Activated CD8-positive, alpha-beta T cell treated with anti-CD3 and anti-CD28 coated beads for 36 hours (primary cell): ENCODE data around the gene FAM43B. TPM values are rescaled to one million over a fixed set of nuclear protein-coding genes. Genes with fewer than 3 reads are reported as not detected.

ENCODE experiments used
- ATAC-seq: fragments of 200-7000 bp; cut with Tn5 transposase; one replicate; pipeline ENCODE4 v1.10.0; 2021; ENCODE audit warnings: mild to moderate bottlenecking, moderate library complexity
- CTCF ChIA-PET: fragments of 350-600 bp; sonication (Branson Sonifier 250); formaldehyde crosslinking; loops from one replicate; lab custom pipeline; 2021; ENCODE audit warnings: antibody characterized with exemption; lab: Charles Lee
- POLR2A ChIA-PET: fragments of 350-600 bp; sonication (Branson Sonifier 250); formaldehyde crosslinking; loops from one replicate; lab custom pipeline; 2021; ENCODE audit warnings: antibody characterized with exemption; lab: Charles Lee
- DNase-seq: peaks from one replicate; pipeline ENCODE4 v3.0.0-alpha.2; 2020
- H3K27ac Mint-ChIP-seq: one replicate; pipeline ENCODE4 v1.8.0; 2021; ENCODE audit warnings: mild to moderate bottlenecking, mixed read lengths
- H3K27me3 Mint-ChIP-seq: one replicate; pipeline ENCODE4 v1.8.0; 2021; ENCODE audit warnings: mixed read lengths
- H3K36me3 Mint-ChIP-seq: one replicate; pipeline ENCODE4 v1.8.0; 2021; ENCODE audit warnings: low read depth, mixed read lengths
- H3K4me1 Mint-ChIP-seq: one replicate; pipeline ENCODE4 v1.8.0; 2021; ENCODE audit warnings: low read depth, mixed read lengths
- H3K4me3 Mint-ChIP-seq: one replicate; pipeline ENCODE4 v1.8.0; 2021; ENCODE audit warnings: mild to moderate bottlenecking, moderate library complexity, mixed read lengths
- H3K9me3 Mint-ChIP-seq: one replicate; pipeline ENCODE4 v1.8.0; 2021; ENCODE audit warnings: mixed read lengths
- intact Hi-C: fragments of 100-400 bp; cut with micrococcal nuclease; formaldehyde crosslinking; loops from one replicate; pipeline ENCODE4 v1.10.0; 2022
- total RNA-seq, 2 experiments: library from RNA; stranded (reverse); gene quantifications; one replicate each; pipeline ENCODE4 v1.2.3, GENCODE V29; 2021
- TF ChIP-seq, protein P1 (sequence below): fragments of 200-600 bp; IDR thresholded peaks from one replicate; pipeline ENCODE4 v1.8.0; 2022; ENCODE audit warnings: antibody characterized with exemption, mild to moderate bottlenecking

FAM43B gene
- not detected for total RNA-seq

DNA sequence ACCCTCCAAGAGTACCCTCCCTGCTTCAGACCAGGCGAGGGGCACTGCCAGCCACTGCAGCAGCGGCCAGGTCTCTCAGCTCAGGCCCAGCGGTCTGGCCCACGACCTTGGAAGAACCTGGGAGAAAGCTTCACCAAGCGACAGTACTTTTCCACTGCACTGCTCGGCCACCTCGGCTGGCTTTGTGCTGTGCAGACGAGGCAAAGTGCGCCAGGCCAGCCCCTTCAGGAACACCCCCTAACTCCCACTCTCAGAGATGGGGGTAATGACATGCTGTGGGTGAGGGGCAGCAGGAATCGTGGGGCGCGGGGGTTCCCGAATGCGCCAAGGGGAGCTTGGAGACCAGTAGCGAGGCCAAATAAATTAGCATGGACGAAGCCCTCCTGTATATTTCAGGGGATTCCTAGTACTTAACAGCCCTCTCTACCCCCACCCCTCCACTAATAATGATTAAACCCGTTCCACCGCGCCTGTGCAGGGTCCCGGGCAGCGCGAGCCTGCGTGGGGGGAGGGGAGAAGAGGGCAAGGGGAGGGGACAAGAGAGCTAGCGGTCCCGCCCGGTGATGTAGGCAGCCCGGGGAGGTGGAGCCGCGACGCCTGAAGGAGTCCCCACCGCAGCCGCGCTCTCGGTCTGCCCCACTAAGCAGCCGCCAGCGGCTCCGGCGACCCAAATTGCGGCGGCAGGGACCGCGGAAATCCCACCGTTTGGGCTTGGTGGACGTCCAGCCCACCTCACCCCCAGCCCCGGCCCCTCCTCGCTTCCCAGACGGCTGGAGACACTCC, at the start of gene FAM43B:
FAM43B (plus strand) TSS at position 629 of the 783 bp plus-strand sequence. CDS start 401 bp downstream, outside the sequence.
- CTCF ChIA-PET, result interaction anchor here (2.2 kb wide), 1 partner anchor 81 kb away, joined by 9 read pairs; the partner anchor contains the start of gene PINK1
- H3K27me3 Mint-ChIP-seq, result peaks cover 32% of the 10 kb centered on the region
- intact Hi-C loops, result no loop called here

GRCh38 chr1:20505488-20505887, 46.9 kb upstream of the FAM43B start:
- Mint-ChIP-seq H3K27ac (no peak overlapping the region), H3K27me3 (no peaks in the 10 kb centered on the region), H3K36me3 (peaks cover 9% of the 10 kb centered on the region), H3K4me3 (no peak overlapping the region), H3K4me1 (peaks cover 24% of the 10 kb centered on the region), H3K9me3 (no peaks in the 10 kb centered on the region)
- TF ChIP-seq, protein P1, sequence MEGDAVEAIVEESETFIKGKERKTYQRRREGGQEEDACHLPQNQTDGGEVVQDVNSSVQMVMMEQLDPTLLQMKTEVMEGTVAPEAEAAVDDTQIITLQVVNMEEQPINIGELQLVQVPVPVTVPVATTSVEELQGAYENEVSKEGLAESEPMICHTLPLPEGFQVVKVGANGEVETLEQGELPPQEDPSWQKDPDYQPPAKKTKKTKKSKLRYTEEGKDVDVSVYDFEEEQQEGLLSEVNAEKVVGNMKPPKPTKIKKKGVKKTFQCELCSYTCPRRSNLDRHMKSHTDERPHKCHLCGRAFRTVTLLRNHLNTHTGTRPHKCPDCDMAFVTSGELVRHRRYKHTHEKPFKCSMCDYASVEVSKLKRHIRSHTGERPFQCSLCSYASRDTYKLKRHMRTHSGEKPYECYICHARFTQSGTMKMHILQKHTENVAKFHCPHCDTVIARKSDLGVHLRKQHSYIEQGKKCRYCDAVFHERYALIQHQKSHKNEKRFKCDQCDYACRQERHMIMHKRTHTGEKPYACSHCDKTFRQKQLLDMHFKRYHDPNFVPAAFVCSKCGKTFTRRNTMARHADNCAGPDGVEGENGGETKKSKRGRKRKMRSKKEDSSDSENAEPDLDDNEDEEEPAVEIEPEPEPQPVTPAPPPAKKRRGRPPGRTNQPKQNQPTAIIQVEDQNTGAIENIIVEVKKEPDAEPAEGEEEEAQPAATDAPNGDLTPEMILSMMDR, result no peak
- DNase-seq (no peak), ATAC-seq (no peak)
- CTCF ChIA-PET, result interaction anchor here (1.1 to 5.6 kb wide), 3 partner anchors 12 to 128 kb away, joined by 3 to 32 read pairs (median 5); partner anchors contain the start of gene PINK1
- POLR2A ChIA-PET, result interaction anchor here (0.7 kb wide), 1 partner anchor 8 kb away, joined by 3 read pairs; no protein-coding TSS in a partner anchor
- intact Hi-C loops, result no loop called here

More for the DNA sequence above, at the start of gene FAM43B:
- TF ChIP-seq, protein P1, result no peak
- ATAC-seq, result peak; percentile 51
- no peak within 1 kb of the TSS for H3K4me3 Mint-ChIP-seq
- DNase-seq, result peak; percentile 36
- POLR2A ChIA-PET, result no interaction called here
- H3K9me3 Mint-ChIP-seq, result no peaks in the 10 kb centered on the region
- no peaks in the 10 kb centered on the region for H3K4me1 Mint-ChIP-seq
- H3K36me3 Mint-ChIP-seq, result no peaks in the 10 kb centered on the region
- no peak within 1 kb of the TSS for H3K27ac Mint-ChIP-seq

DNA sequence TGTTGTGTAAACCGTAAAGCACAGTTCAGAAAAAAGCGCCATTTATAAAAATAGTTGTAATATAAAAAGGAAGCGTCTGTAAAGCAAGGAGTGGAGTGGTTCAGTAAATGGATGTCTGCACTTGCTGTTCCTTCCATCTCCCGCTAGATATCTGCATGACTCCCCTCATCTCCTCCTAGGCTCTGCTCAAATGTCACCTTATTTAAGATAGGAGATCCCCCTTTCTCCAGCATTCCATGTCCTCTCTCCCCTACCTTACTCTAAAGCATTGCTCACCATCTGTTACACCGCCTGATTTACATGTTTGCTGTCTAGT, 45.2 kb upstream of the FAM43B start:
- Mint-ChIP-seq H3K9me3 (no peaks in the 10 kb centered on the region), H3K36me3 (peaks cover 7% of the 10 kb centered on the region), H3K27ac (peak overlapping the region; percentile 89), H3K27me3 (peaks cover 3% of the 10 kb centered on the region), H3K4me3 (peak overlapping the region; percentile 86), H3K4me1 (peaks cover 24% of the 10 kb centered on the region)
- POLR2A ChIA-PET, result interaction anchor here (0.6 to 1.4 kb wide), 3 partner anchors 10 to 279 kb away, joined by 3 to 5 read pairs (median 3); partner anchors contain the start of gene HP1BP3
- DNase-seq (no peak), ATAC-seq (peak; percentile 21)
- CTCF ChIA-PET, result interaction anchor here (1.4 to 1.6 kb wide), 2 partner anchors 127 to 294 kb away, joined by 3 to 7 read pairs; no protein-coding TSS in a partner anchor
- TF ChIP-seq, protein P1, result no peak
- intact Hi-C loops, result no loop called here

- peaks cover 24% of the 10 kb centered on the region for H3K4me1 Mint-ChIP-seq
- TF ChIP-seq, protein P1, result no peak
Measured at GRCh38 chr1:20507564-20508410, 44.6 kb upstream of the FAM43B start, which contains the start of gene MUL1. TSS of gene MUL1 (minus strand) at chr1:20508151. CDS start at chr1:20508024, 127 bp downstream.

More at GRCh38 chr1:20507564-20508410, 44.6 kb upstream of the FAM43B start, which contains the start of gene MUL1:
- ChIA-PET POLR2A (interaction anchor here (0.9 to 1.4 kb wide), 3 partner anchors 10 to 279 kb away, joined by 3 to 5 read pairs (median 3); partner anchors contain the start of gene HP1BP3), CTCF (interaction anchor here (0.7 to 1.6 kb wide), 4 partner anchors 12 to 295 kb away, joined by 3 to 7 read pairs (median 3); no protein-coding TSS in a partner anchor)
- intact Hi-C loops, result no loop called here
- ATAC-seq, result peak; percentile 93
- peak; percentile 96 for DNase-seq
- Mint-ChIP-seq H3K36me3 (peaks cover 7% of the 10 kb centered on the region), H3K27ac (peak within 1 kb of the TSS; percentile 89), H3K9me3 (no peaks in the 10 kb centered on the region), H3K27me3 (peaks cover 3% of the 10 kb centered on the region), H3K4me3 (peak within 1 kb of the TSS; percentile 86)
